ENCODE results near the gene DNAL1. TPM values are rescaled to one million over a fixed set of nuclear protein-coding genes. Genes with fewer than 3 reads are reported as not detected.

The DNAL1 gene
- total and polyA plus RNA-seq, 2 of the 13 experiments (the other 11 are each of a cell fraction or from before 2014, with no cell fraction given) = 1.4 to 13.3 TPM

GRCh38 chr14:73752297-73752992 lies 107.7 kb downstream of the DNAL1 start (continued):
- TF ChIP-seq RAD21 (CRISPR knock-in tag; IDR thresholded peaks at IDR 0.05) = peak; percentile 51; the same call in 1 of the 2 replicates

Small RNAs within 50 kb of the gene (small RNA-seq; reads per million reads assigned to genes)
- gene RNU6-240P (ENCODE audit: insufficient read depth in 2 of 3, insufficient read length in 3 of 3, low read depth in 2 of 3, low replicate concordance in 1 of 3) = 0 reads per million in 3 experiments

Other genes starting within 250 kb of the DNAL1 start
- 20.3 and 27.7 TPM in 2 replicates for gene NUMB, start 186.4 kb upstream of the DNAL1 start, total RNA-seq (2016; rRNA removed; fragmentation: Illumina TruSeq; extraction: Trizol)
- gene NUMB, start 186.4 kb upstream of the DNAL1 start, polyA plus RNA-seq (2011; rRNA removed) = 71.1 and 77.1 TPM in 2 replicates
- gene RIOX1, start 154.1 kb upstream of the DNAL1 start, total RNA-seq (2016; rRNA removed; fragmentation: Illumina TruSeq; extraction: Trizol) = 15.0 and 15.9 TPM in 2 replicates
- 4.5 and 6.4 TPM in 2 replicates for gene RIOX1, start 154.1 kb upstream of the DNAL1 start, polyA plus RNA-seq (2011; rRNA removed)
- 38.2 and 40.4 TPM in 2 replicates for gene ACOT1, start 107.8 kb upstream of the DNAL1 start, total RNA-seq (2016; rRNA removed; fragmentation: Illumina TruSeq; extraction: Trizol)
- gene ACOT1, start 107.8 kb upstream of the DNAL1 start, polyA plus RNA-seq (2011; rRNA removed) = 24.3 and 31.6 TPM in 2 replicates
- gene HEATR4, start 86.0 kb upstream of the DNAL1 start, total RNA-seq (2016; rRNA removed; fragmentation: Illumina TruSeq; extraction: Trizol) = 0.22 TPM in 1 of 2 replicates, not detected in the other
- gene HEATR4, start 86.0 kb upstream of the DNAL1 start, polyA plus RNA-seq (2011; rRNA removed) = 0.08 TPM in 1 of 2 replicates, not detected in the other
- 110 and 124 TPM in 2 replicates for gene ACOT2, start 75.8 kb upstream of the DNAL1 start, total RNA-seq (2016; rRNA removed; fragmentation: Illumina TruSeq; extraction: Trizol)
- gene ACOT2, start 75.8 kb upstream of the DNAL1 start, polyA plus RNA-seq (2011; rRNA removed) = 60.0 and 71.6 TPM in 2 replicates
- 0.04 TPM in 1 of 2 replicates, not detected in the other for gene ACOT4, start 53.1 kb upstream of the DNAL1 start, total RNA-seq (2016; rRNA removed; fragmentation: Illumina TruSeq; extraction: Trizol)
- 0.05 TPM in 1 of 2 replicates, not detected in the other for gene ACOT4, start 53.1 kb upstream of the DNAL1 start, polyA plus RNA-seq (2011; rRNA removed)
- 0.27 TPM in 1 of 2 replicates, not detected in the other for gene ACOT6, start 32.5 kb upstream of the DNAL1 start, total RNA-seq (2016; rRNA removed; fragmentation: Illumina TruSeq; extraction: Trizol)
- 0.15 and 0.24 TPM in 2 replicates for gene ACOT6, start 32.5 kb upstream of the DNAL1 start, polyA plus RNA-seq (2011; rRNA removed)
- gene PNMA1, start 69.4 kb downstream of the DNAL1 start, total RNA-seq (2016; rRNA removed; fragmentation: Illumina TruSeq; extraction: Trizol) = 8.3 and 10.7 TPM in 2 replicates
- 6.6 and 7.0 TPM in 2 replicates for gene PNMA1, start 69.4 kb downstream of the DNAL1 start, polyA plus RNA-seq (2011; rRNA removed)
- gene PTGR2, start 206.8 kb downstream of the DNAL1 start, total RNA-seq (2016; rRNA removed; fragmentation: Illumina TruSeq; extraction: Trizol) = 4.3 and 5.1 TPM in 2 replicates
- 3.0 and 3.3 TPM in 2 replicates for gene PTGR2, start 206.8 kb downstream of the DNAL1 start, polyA plus RNA-seq (2011; rRNA removed)
- gene ZNF410, start 241.9 kb downstream of the DNAL1 start, total RNA-seq (2016; rRNA removed; fragmentation: Illumina TruSeq; extraction: Trizol) = 44.3 and 55.2 TPM in 2 replicates
- 16.7 and 19.2 TPM in 2 replicates for gene ZNF410, start 241.9 kb downstream of the DNAL1 start, polyA plus RNA-seq (2011; rRNA removed)

All from HepG2 (cell line).